Non-pigmented ciliary epithelial cell (primary cell): ENCODE measurements around the gene TENM3.

Experiments used
- DNase-seq: peaks from one replicate; pipeline ENCODE4 v3.0.0-alpha.2; 2010; ENCODE audit warnings: low read depth

The TENM3 gene

DNA sequence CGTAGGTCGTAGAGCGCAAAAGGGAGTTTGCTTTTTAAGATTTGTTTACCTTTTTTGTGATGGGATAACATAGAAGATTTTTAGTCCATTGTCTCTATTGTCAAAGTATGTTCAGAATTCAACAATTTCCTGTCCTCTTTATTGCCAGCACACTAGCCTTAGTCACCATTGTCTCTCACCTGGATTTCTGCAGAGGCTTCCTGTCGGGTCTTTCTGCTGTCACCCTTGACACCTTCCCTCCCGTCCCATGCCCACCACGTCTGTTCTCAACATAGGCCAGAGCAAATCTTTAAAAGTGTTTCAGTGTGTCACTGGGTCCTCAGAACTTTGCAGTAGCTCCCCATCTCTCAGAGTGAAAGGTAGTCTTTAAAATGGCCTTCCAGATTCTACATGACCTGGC lies 323.9 kb downstream of the TENM3 start:
- no peak for DNase-seq

DNA sequence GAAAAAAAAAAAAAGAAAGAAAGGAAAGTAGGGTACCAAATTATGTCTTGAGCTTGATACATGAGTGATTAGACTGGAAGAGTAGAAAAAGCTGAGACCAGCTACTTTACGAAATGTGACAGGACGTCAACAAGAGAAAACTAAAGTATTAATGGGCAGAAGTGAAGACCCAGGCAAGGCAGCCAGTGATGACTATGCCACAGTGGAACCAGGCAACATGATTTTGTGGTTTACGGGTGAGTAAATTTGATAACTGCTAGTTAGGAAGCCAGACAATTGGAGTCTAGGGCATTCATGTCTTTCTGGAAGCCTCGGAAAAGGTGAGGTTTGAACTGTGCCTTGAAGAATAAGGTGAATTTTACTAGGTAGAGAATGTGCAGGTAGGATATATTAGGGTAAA lies 326.4 kb downstream of the TENM3 start:
- DNase-seq: no peak

DNA sequence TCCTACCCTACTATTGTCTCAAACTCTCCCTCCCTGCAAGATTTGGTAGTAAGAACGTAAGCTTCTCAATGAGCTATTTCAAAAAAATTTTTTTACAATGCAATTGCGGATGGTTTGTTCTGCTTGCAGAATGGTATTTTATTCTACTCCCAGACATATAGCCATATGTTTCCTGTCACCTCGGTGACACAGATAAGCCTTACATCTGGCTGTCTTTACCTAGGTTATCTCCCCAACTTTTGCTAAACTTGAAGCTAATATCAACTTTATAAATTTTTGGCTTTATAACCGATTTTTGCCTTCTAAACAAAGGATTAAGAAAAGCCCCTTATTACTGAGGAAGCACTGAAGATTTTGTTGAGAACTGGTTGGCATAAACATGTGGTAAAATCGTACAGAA lies 331.5 kb downstream of the TENM3 start:
- DNase-seq: no peak

DNA sequence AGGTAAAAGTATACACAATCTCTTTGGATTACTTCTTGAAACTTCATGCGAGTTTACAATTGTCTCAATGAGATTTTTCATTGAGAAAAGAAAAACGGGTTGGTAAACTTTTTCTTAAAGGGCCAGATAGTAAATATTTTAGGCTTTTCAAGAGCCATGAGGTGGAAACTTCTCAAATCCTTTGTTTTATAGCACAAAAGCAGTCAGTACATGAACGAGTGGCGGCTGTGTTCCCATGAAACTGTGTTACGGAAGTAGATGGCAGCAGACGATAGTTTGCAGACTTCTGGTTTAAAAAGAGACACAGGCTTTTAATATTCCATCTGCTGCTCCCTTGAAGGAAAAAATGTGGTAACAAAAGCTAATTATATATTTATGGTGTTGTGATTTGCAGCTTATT lies 332.0 kb downstream of the TENM3 start:
- no peak for DNase-seq

DNA sequence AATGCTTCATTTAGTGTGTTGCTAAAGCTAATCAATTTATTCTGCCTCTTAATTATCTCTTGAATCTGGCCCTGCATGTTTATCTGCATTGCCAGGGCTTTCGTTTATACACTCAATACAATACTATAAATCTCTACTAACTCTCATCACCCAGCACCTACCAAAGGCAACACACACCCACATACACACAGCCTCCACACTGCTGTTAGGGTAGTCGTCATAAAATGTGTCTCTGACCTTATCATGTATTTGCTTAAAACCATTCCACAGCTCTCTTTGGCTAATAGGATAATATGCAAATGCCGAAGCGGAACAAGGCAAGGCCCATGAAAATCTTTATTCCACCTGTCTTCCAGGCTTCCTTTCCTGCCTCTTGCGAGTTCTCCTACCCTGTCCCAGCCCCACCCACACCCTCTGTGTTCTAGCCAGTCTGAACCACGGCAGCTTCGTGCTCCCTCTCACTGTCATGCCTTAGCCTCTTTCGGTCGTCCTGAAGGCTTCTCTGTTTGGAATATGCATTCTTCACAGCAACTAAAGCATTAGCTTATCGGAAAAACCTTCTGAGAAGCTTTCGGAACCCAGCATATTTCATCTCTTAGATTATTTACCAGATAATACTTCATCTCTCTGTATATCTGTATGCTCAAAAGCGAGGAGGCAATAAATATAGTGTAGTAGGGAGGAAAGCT lies 333.5 kb downstream of the TENM3 start:
- DNase-seq: no peak

DNA sequence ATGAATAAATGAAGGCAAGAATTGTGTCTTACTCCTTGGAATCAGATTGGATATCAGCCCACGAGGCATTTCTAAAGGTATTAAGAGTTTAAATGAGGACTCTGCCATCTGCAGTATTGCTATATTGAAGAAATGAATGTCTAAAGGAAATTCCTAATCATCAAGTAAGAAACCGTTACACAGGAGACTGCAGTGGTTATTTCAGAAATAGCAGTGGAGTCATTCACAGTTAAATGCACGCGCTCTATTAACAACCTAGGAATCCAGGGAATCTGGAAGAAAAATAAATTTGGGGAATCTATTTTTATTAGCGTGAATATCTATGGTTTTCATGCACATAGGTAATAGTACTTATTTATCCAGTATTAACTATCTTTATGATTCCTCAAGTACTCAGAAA lies 334.2 kb downstream of the TENM3 start:
- DNase-seq: no peak

DNA sequence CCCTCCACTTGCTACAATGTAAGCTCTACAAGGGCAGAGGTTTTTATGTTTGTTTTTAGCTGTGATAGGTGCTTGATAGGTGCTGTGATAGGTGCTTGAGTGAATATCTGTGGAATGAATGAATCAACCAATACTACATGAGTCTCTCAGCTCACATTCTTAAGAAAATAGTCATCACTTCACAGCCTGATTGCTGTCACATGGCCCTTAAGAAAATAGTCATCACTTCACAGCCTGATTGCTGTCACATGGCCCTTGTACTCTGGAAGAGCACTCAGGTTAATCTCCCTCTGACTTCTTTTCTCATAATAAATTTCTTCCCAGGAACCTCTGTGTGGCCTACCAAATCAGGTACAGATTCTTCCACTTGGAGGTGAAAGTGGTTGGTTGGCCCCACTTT lies 335.2 kb downstream of the TENM3 start:
- peak; percentile 38 for DNase-seq

DNA sequence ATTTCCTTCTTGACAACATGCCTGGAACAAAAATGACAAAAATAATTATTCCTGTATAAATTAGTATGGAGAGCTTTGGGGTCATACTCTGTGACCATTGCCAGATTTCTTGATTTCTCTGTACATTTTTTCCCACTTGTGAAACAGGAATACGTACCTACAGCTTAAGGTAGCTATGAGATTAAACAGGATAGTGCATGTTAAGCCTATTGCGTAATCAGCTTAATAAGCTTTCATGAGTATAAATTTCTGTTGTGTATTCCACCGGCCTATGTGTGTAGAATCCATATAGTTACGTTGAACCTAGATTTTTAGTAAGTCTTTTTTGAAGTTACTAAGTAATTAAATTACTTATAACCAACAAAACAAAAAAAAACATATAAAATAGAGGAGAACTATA lies 339.0 kb downstream of the TENM3 start:
- no peak for DNase-seq

DNA sequence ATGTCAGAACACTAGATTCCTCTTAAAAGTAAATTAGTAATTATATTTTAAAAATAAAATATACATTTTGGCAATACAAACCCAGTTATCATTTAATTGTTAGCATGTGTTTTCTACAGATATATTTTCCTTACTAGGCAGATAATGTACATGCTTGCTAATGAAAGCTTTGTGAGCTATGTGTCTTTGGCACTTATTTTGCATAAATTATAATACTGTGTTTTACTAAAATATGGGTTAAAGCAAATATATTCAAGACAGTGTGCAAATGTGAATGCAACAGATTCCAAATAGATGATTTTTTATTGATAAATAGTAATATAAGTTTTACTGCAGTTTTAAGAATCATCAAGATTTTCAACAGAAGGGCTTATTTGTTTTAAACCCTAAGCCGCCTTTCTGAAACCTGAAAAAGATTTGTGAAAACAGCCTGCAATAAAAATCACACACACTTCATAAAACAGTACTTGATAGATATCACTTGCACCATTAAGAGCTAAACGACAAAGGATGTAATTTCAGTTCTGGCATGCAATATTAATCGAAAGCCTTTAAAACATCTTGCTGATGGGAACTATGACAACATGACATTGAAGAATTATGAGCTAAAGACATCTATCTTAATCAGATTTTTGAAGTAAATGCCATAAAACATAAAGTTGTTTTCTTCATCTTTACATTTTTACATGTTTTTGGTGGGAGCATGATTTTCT lies 340.7 kb downstream of the TENM3 start:
- DNase-seq: no peak

DNA sequence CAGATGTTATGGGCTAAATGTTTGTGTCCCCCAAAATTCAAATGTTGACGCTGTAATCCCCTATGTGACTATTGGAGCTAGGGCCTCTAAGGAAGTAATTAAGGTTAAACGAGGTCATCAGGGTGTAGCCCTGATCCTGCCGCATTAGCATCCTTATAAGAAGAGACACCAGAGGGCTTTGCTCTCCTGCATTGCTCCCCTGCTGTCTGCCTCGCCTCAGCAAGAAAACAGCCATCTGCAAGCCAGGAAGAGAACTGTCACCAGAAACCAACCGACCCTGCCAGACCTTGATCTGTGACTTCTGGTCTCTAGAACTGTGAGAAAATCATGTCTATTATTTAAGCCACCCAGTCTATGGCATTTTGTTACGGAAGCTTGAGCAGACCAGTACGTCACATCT lies 342.1 kb downstream of the TENM3 start:
- DNase-seq: no peak

DNA sequence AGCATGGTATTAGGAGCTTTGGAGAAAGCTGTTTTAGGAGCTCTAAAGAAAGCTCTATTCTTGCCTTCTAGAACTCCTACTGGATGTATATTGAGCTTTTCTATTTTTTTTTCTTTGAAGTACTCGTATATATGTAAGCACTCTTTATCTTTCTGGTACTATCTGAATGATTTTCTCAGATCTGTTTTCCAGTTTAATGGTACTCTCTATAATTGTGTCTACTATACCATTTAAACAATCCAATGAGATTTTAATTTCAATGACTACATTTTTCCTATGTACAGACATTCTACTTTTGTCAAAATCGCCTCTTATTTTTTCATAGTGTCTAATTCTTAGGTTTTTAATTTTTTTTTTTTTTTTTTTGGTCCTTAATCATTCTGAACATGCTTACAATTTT lies 345.9 kb downstream of the TENM3 start:
- no peak for DNase-seq

DNA sequence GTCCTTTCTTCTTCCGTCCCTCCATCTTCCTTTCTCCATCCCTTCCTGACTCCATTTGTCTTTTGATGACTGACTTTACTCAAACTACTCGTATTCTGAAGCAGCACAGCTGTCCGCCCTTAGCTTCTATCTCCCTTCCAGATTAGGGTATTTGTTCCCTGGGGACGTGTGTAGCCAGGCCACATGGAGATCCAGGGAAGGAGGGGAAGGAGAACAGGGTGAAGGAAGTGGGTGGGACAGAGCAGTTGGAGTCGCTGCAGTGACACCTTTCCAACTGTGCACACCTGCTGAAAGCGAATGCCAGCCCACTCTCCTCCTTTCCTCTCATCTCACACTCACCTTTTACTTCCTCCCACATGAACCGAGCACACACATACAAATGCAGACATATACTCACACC lies 350.2 kb downstream of the TENM3 start:
- no peak for DNase-seq

DNA sequence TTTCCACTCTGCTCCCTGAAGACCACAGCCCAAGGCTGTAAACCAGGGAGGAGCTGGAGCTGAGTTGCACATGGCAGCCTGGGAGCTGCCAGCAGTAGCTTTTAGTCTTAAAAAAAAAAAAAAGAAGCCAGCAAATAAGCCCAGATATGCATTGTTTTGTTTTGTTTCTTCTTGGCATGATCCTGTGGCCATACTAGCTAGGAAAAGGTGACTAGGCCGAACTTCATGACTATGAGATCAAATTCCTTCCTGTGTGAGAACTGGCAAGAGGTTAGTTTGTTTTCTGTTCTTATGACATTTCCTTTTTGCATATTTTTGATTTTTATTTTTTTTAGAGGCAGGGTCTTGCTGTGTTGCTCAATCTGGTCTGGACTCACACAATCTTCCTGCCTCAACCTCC lies 350.7 kb downstream of the TENM3 start:
- DNase-seq: no peak

DNA sequence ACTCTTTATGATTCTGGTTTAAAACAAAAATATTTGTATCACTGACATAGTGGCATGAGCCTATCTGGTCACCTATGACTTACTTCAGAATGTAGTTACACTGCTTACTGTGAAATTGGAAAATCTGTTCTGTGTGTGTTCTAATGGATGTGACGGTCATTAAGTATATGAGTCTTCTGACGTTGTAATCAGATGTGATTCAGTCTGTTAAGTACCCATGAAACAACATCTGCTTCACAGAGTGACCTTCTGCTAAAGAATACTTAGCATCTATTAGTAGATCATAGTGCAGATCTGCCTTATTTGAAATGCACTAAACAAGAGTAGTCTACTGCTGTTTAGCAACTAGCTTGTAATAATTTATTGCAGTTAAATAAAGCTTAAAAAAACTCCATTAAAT lies 356.9 kb downstream of the TENM3 start:
- DNase-seq: no peak

DNA sequence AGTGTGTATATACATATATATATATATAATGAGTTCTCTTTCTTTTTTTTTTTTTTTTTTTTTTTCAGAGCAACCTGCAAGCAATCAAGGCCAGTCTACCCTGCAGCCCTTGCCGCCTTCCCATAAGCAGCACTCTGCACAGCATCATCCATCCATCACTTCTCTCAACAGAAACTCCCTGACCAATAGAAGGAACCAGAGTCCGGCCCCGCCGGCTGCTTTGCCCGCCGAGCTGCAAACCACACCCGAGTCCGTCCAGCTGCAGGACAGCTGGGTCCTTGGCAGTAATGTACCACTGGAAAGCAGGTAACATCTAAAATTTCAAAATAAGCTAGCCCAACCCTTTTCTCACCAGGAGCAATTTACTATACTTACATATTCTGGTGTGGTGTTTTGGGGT lies 357.7 kb downstream of the TENM3 start:
- DNase-seq: no peak

DNA sequence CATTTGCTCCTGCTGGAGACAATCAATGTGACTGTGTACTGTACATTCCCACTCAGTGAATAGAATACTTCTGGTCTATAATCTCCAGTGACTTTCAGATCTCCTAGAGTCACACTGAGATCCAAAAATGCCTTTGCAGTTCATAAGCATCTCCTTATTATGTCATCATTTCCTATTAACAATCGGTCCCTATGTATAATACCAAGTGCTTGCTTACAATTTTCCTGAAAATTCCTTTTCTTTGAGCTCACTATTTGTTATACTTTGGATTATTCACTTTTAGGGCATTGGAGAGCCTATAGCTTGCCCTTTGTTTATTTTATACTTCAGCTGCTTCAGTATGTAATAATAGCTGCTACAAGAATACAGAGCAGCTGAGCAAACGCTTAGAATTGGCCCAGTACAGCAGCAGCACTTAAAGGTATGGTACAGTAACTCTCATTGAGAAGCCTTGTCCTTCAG lies 361.0 kb downstream of the TENM3 start:
- peak; percentile 58 for DNase-seq

DNA sequence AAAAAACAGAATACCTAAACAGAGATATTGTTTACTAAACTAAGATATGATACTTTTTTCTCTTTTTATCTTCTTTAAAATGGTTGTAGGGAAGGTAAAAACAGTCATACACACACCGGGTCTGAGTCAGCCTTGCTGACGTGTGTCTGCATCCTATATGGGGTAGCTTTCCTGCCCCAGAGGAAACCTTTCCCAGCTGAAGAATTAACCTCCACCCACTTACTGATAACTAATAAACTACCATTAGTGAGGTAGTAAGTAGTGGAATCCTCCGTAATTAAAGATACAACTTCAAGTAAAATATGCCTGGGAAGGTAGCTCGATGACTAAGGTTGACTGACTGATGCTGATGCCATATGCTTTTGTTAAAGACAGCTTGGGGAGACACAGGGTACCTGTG lies 361.8 kb downstream of the TENM3 start:
- peak; percentile 46 for DNase-seq

DNA sequence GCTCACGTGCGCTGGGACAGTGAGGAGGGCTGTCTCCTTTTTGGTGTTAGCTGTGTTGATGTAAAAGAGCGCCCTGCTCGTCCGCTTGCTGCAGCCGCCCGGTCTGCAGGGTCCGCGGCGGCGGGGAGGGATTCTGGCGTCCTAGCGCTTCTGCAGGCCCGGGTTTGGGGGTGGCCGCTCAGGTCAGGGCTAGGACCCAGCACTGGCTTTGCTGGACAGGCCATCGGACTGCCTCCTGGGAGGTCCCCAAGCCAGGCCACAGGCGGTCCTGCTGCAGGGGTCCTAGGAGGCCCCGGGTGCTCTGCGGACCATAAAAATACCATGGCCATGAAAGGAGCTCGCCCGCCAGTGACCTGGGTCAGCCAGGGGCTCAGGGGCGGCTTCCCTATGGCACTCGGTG lies 365.3 kb downstream of the TENM3 start:
- no peak for DNase-seq

DNA sequence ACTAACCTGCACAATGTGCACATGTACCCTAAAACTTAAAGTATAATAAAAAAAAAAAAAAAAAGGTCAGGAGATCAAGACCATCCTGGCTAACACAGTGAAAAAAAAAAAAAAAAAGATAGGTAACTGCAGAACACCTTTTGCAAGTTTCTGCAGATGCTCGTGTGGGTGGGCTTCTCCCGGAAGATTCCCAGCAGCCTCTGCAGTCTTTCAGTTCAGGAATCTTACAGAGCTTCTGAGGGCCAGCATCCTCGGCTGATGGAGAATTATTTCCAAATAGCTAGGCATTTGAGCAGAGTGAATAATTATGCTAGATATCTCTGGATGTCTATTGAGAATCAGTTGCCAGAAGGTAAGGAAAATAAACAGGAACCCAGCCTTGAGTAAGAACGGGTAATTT lies 373.3 kb downstream of the TENM3 start:
- DNase-seq: no peak

DNA sequence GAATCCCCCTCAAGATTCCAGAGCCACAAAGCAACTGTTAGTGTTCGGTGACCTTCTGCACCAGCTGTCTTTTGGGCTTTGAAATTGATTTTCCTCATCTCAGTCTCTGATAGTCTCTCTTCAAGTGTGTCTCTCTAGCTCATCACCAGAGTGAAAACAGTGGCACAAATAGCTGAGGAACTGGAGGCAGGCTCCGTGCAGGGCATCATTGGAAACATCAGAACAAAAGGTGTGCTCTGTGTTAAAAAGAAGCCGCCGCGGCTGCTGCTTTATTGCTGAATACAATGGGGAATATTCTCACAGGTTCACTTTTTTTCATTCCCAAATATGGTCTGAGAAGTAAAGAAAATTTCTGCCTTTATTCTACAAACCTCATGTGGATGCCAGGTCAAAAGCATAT lies 376.5 kb downstream of the TENM3 start:
- DNase-seq: no peak

DNA sequence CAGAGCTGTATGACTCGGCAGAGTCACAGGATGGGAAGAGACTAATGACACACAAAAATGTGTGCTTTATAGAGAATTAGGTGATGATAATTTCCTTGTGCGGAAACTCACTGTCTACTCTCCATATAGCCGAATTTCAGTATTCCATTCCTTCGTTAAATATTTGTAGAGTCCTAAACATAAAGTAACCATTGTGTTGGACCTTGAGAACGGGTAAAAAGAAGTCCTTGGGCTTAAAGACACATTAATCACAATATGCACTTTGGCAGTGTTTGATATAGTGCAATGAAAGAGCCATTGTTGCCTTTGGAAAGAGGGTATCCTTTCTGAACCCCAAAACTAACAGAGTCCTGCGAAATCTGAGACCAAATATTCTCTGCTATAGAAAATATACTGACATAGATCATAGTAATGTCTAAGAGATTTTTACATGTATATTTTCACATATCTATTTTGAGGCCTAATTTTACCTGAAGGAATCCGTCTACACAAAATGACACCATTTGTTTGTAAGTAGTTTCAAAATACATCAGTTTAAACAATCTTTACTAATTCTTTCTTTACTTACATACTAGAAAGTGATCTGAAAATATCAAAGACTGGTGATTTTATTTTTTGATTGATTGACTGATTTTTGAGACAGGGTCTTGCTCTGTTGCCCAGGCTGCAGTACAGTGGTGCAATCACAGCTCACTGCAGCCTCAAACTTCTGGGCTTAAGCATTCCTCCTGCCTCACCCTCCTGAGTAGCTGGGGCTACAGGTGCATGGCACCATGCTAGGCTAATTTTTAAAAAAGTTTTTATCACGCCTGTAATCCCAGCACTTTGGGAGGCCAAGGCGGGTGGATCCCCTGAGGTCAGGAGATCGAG lies 377.1 kb downstream of the TENM3 start:
- DNase-seq: no peak

DNA sequence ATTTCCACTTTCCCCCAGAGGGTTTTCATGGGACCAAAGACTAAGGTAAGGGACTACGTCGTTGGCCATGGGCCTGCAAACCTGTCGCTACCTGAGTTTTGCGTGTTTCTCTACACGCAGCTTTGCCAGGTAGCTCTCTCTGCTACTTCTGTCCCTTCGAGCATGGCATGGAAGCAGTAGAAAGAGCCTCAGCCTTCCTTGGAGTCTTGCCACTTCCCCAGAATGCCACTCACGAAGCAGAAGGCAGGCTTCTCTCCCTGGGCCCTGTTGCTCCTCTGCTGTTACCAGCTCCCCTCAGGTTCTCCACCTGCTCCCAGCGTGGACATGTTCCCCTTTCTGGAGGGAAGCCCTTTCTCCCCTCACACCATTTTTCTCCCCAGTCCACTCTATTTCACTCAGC lies 381.1 kb downstream of the TENM3 start:
- no peak for DNase-seq

DNA sequence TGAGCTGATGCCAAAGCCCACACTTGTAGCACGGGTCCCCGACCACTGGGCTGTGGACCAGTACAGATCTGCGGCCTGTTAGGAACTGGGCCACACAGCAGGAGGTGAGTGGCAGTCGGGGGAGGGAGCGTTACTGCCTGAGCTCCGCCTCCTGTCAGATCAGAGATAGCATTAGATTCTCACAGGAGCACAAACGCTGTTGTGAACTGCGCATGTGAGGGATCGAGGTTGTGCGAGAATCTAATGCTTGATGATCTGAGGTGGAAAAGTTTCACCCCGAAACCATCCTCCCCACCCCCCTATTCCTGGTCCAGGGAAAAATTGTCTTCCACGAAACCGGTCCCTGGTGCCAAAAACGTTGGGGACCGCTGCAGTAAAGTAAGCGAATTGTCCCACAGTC lies 382.0 kb downstream of the TENM3 start:
- no peak for DNase-seq
